ENCODE results near the gene CACNG5.

- TF ChIP-seq CTCF (IDR thresholded peaks at IDR 0.05) (no peak), POLR2A (IDR thresholded peaks at IDR 0.05) (no peak)
Measured at GRCh38 chr17:66812571-66812970, 22.3 kb upstream of the CACNG5 start.
